Subcutaneous adipose tissue (tissue), 4 donors: ENCODE data around the gene ZDHHC21. TPM values are rescaled to one million over a fixed set of nuclear protein-coding genes. Genes with fewer than 3 reads are reported as not detected.

Experiments used
- CTCF ChIP-seq: fragments of 450-650 bp; IDR thresholded peaks from one replicate; pipeline ENCODE4 v1.5.1; 2016; ENCODE audit warnings: low read depth, mild to moderate bottlenecking, control low read depth, antibody characterized with exemption, moderate library complexity
- total RNA-seq, 4 donors: library from RNA; depleted of rRNA; stranded (reverse); fragments of >200 nt; gene quantifications; one replicate each; pipeline ENCODE4 v1.1.0, GENCODE V29; 2016

ZDHHC21 gene
- total RNA-seq, 4 donors from 2014 or later = 10.0 to 20.7 (median 12.4) TPM

- no peak for TF ChIP-seq CTCF
Measured at GRCh38 chr9:14719231-14719923, 26.1 kb upstream of the ZDHHC21 start.

DNA sequence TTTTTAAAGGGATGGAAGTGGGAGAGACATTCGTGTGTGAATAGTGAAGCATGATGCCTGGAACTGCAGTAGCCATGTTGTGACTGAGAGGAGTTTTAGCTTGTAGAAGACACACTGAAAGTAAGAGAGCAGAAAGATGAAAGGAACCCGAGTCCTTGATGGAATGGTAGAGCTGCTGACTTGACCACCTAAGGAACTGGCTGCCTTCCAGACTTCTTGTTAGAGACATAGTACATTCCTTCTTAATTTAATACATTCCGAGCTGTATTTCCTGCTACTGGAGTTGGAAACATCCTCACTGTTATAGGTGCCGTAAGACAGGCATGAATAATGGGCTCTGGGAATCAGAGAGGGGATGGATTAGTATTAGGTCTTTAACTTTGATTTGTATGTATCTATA is 21.9 kb upstream of the ZDHHC21 start:
- no peak for TF ChIP-seq CTCF

GRCh38 chr9:14713187-14713767 is 20.0 kb upstream of the ZDHHC21 start:
- no peak for TF ChIP-seq CTCF

GRCh38 chr9:14710804-14711203 is 17.6 kb upstream of the ZDHHC21 start:
- no peak for TF ChIP-seq CTCF

DNA sequence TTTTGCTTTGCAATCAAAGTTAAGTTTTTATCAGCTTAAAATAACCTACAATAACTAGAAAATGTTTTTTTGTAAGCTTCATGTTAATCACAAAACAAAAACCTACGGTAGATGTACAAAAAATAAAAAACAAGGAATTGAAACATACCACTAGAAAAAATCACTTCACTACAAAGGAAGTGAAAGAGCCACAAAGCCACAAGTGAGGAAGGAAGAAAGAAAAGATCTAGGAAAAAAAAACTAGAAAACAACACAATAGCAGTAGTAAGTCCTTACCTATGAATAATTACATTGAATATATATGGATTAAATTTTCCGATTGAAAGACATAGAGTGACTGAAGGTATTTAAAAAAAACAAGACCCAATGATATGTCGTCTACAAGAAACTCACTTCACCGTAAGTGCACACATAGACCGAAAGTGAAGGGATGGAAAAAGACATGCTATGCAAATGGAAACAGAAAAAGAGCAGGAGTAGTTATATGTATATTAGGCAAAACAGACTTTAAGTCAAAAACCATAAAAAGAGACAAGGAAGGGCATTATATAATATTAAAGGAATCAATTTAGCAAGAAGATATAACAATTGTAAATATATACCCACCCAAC is 13.4 kb upstream of the ZDHHC21 start:
- TF ChIP-seq CTCF = no peak

- no peak for TF ChIP-seq CTCF
Measured at GRCh38 chr9:14705079-14705478, 11.8 kb upstream of the ZDHHC21 start.

- TF ChIP-seq CTCF = no peak
Measured at GRCh38 chr9:14704281-14704680, 11.0 kb upstream of the ZDHHC21 start.
